K562 (cell line): ENCODE results near the gene ADAMTS7. TPM values are rescaled to one million over a fixed set of nuclear protein-coding genes. Genes with fewer than 3 reads are reported as not detected.

Experiments
- BHLHE40 ChIP-seq: IDR thresholded peaks from 2 replicates; pipeline ENCODE4 v1.6.1; 2011; ENCODE audit warnings: low read length, improper control_type of control experiment
- L3MBTL2 ChIP-seq: fragments of 450-650 bp; IDR thresholded peaks from 2 replicates; pipeline ENCODE4 v1.6.1; 2016; ENCODE audit warnings: mild to moderate bottlenecking, moderate library complexity
- MTA3 ChIP-seq: fragments of 450-650 bp; formaldehyde crosslinking; IDR thresholded peaks from 2 replicates; pipeline ENCODE4 v1.6.1; 2017; ENCODE audit warnings: mild to moderate bottlenecking, borderline replicate concordance
- PCBP1 ChIP-seq: fragments of 200-400 bp; formaldehyde crosslinking; IDR thresholded peaks from 2 replicates; pipeline ENCODE4 v1.6.1; 2018; ENCODE audit warnings: mild to moderate bottlenecking, low read depth, low read length; ENCODE audit not compliant: poor library complexity, severe bottlenecking
- POLR2G ChIP-seq: fragments of 200-400 bp; formaldehyde crosslinking; IDR thresholded peaks from 2 replicates; pipeline ENCODE4 v1.6.1; 2017; ENCODE audit warnings: low read depth, mild to moderate bottlenecking, antibody characterized with exemption, low read length, moderate library complexity
- U2AF1 ChIP-seq: fragments of 200-400 bp; formaldehyde crosslinking; optimal IDR thresholded peaks from 2 replicates; pipeline ENCODE3; 2017; ENCODE audit warnings: mild to moderate bottlenecking, low read depth, low read length, moderate library complexity
- ZNF583 ChIP-seq: fragments of 250-450 bp; sonication (Bioruptor Pico); IDR thresholded peaks from 2 replicates; pipeline ENCODE4 v1.4.0; 2020
- polyA plus RNA-seq, 8 experiments: library from polyadenylated mRNA; depleted of rRNA in 4 of 8; stranded (reverse) in 5 of 8; unstranded in 3 of 8; fragments of >200 nt; fragmentation: Nextera tagmentation in 2 of 8; fragmentation: Illumina TruSeq in 1 of 8; extraction: Ambion mirVana in 2 of 8; extraction: Trizol in 1 of 8; gene quantifications; 2 replicates each; pipeline versions ENCODE4 v1.2.1 to v1.2.3, GENCODE V29; 2011 to 2014; ENCODE audit warnings: inconsistent platforms in 1 of 8, missing spikeins in 1 of 8
- total RNA-seq, 7 experiments: library from RNA; depleted of rRNA in 6 of 7; stranded (reverse); fragments of >200 nt in 6 of 7; fragmentation: Illumina TruSeq in 2 of 7; extraction: Trizol in 2 of 7; gene quantifications; 2 replicates each; pipeline versions ENCODE4 v1.2.1 to v1.2.3, GENCODE V29; 2011 to 2021; ENCODE audit warnings: low replicate concordance in 1 of 7
- TF ChIP-seq, protein P1 (sequence below), 2 experiments: fragments of 450-650 bp; IDR thresholded peaks; 2 replicates each; pipeline ENCODE4 v1.6.1; 2018; ENCODE audit warnings: mild to moderate bottlenecking in 2 of 2, low read depth in 1 of 2; ENCODE audit not compliant: partially characterized antibody in 2 of 2
- TF ChIP-seq, protein P2 (sequence below): fragments of 250-450 bp; sonication (Bioruptor Pico); IDR thresholded peaks from 2 replicates; pipeline ENCODE4 v1.5.0; 2022; ENCODE audit warnings: mild to moderate bottlenecking
- TF ChIP-seq, protein P3 (sequence below): fragments of 250-450 bp; sonication (Bioruptor Pico); IDR thresholded peaks from 2 replicates; pipeline ENCODE4 v1.5.0; 2021
- TF ChIP-seq, protein P4 (sequence below): sonication (generic); formaldehyde crosslinking; IDR thresholded peaks from 2 replicates; pipeline ENCODE4 v1.8.0; 2022; ENCODE audit warnings: mild to moderate bottlenecking, missing genetic modification reagents
- TF ChIP-seq, protein P5 (sequence below): fragments of 450-650 bp; IDR thresholded peaks from 2 replicates; pipeline ENCODE4 v1.7.0; 2016; ENCODE audit warnings: borderline replicate concordance
- TF ChIP-seq, protein P6 (sequence below): fragments of 450-650 bp; formaldehyde crosslinking; IDR thresholded peaks from 2 replicates; pipeline ENCODE4 v1.4.0; 2020; ENCODE audit warnings: mild to moderate bottlenecking, moderate library complexity
- TF ChIP-seq, protein P7 (sequence below): sonication (generic); formaldehyde crosslinking; IDR thresholded peaks from 2 replicates; pipeline ENCODE4 v1.8.0; 2022; ENCODE audit warnings: mild to moderate bottlenecking, missing genetic modification reagents

ADAMTS7 gene
- total and polyA plus RNA-seq, 9 of the 15 experiments (the other 6 are each of a cell fraction or from before 2014, with no cell fraction given) = 0.05 to 0.07 TPM; not detected in 7

DNA sequence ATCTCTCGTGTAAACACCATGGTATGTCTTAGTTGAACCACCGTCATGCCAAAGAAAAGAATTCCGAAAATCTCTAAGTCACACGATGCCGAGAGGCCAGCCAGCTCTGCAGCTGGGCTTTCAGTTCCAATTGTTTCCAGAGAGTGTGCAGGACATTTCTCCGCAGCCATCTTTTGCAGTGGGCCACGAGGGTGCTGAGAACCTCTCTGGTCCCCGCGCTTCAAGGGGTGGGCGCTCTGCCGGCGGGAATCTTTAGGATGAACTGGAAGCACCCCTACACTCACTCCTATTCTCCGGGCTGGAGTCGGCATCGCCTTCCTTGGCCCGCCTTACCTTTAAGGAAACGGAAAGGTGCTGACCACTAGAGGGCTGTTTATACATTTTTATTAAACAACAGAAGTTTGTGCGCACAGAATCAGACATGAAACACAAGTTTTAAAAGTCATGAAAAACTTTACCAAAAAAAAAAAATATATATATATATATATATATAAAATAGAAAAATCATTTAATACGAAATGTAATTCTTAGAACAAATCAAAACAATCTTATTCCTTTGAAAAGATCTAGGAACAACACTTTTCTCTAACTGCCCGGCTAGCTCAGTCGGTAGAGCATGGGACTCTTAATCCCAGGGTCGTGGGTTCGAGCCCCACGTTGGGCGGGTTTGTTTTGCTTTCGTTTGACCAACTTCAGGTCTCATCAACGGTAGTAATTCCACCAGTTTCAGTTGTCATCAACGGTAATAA is 48.9 kb upstream of the ADAMTS7 start (continued):
- TF ChIP-seq, protein P1, sequence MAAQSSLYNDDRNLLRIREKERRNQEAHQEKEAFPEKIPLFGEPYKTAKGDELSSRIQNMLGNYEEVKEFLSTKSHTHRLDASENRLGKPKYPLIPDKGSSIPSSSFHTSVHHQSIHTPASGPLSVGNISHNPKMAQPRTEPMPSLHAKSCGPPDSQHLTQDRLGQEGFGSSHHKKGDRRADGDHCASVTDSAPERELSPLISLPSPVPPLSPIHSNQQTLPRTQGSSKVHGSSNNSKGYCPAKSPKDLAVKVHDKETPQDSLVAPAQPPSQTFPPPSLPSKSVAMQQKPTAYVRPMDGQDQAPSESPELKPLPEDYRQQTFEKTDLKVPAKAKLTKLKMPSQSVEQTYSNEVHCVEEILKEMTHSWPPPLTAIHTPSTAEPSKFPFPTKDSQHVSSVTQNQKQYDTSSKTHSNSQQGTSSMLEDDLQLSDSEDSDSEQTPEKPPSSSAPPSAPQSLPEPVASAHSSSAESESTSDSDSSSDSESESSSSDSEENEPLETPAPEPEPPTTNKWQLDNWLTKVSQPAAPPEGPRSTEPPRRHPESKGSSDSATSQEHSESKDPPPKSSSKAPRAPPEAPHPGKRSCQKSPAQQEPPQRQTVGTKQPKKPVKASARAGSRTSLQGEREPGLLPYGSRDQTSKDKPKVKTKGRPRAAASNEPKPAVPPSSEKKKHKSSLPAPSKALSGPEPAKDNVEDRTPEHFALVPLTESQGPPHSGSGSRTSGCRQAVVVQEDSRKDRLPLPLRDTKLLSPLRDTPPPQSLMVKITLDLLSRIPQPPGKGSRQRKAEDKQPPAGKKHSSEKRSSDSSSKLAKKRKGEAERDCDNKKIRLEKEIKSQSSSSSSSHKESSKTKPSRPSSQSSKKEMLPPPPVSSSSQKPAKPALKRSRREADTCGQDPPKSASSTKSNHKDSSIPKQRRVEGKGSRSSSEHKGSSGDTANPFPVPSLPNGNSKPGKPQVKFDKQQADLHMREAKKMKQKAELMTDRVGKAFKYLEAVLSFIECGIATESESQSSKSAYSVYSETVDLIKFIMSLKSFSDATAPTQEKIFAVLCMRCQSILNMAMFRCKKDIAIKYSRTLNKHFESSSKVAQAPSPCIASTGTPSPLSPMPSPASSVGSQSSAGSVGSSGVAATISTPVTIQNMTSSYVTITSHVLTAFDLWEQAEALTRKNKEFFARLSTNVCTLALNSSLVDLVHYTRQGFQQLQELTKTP (IDR thresholded peaks at IDR 0.05; ENCODE audit: low read depth in 1 of 2, partially characterized antibody in 2 of 2) = no peak
- peak; percentile 30; the same call in 1 of the 2 replicates for TF ChIP-seq L3MBTL2
- TF ChIP-seq ZNF583 = no peak
- TF ChIP-seq POLR2G = no peak
- TF ChIP-seq U2AF1 = no peak
- no peak for TF ChIP-seq BHLHE40
- TF ChIP-seq MTA3 = no peak
- TF ChIP-seq, protein P2, sequence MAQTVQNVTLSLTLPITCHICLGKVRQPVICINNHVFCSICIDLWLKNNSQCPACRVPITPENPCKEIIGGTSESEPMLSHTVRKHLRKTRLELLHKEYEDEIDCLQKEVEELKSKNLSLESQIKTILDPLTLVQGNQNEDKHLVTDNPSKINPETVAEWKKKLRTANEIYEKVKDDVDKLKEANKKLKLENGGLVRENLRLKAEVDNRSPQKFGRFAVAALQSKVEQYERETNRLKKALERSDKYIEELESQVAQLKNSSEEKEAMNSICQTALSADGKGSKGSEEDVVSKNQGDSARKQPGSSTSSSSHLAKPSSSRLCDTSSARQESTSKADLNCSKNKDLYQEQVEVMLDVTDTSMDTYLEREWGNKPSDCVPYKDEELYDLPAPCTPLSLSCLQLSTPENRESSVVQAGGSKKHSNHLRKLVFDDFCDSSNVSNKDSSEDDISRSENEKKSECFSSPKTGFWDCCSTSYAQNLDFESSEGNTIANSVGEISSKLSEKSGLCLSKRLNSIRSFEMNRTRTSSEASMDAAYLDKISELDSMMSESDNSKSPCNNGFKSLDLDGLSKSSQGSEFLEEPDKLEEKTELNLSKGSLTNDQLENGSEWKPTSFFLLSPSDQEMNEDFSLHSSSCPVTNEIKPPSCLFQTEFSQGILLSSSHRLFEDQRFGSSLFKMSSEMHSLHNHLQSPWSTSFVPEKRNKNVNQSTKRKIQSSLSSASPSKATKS (CRISPR knock-in tag) = no peak
- TF ChIP-seq, protein P3, sequence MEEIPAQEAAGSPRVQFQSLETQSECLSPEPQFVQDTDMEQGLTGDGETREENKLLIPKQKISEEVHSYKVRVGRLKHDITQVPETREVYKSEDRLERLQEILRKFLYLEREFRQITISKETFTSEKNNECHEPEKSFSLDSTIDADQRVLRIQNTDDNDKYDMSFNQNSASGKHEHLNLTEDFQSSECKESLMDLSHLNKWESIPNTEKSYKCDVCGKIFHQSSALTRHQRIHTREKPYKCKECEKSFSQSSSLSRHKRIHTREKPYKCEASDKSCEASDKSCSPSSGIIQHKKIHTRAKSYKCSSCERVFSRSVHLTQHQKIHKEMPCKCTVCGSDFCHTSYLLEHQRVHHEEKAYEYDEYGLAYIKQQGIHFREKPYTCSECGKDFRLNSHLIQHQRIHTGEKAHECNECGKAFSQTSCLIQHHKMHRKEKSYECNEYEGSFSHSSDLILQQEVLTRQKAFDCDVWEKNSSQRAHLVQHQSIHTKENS (CRISPR knock-in tag) = no peak
- TF ChIP-seq, protein P4, sequence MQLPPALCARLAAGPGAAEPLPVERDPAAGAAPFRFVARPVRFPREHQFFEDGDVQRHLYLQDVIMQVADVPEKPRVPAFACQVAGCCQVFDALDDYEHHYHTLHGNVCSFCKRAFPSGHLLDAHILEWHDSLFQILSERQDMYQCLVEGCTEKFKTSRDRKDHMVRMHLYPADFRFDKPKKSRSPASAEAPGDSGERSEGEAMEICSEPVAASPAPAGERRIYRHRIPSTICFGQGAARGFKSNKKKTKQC (CRISPR knock-in tag) = no peak
- TF ChIP-seq PCBP1 = no peak
- TF ChIP-seq, protein P5, sequence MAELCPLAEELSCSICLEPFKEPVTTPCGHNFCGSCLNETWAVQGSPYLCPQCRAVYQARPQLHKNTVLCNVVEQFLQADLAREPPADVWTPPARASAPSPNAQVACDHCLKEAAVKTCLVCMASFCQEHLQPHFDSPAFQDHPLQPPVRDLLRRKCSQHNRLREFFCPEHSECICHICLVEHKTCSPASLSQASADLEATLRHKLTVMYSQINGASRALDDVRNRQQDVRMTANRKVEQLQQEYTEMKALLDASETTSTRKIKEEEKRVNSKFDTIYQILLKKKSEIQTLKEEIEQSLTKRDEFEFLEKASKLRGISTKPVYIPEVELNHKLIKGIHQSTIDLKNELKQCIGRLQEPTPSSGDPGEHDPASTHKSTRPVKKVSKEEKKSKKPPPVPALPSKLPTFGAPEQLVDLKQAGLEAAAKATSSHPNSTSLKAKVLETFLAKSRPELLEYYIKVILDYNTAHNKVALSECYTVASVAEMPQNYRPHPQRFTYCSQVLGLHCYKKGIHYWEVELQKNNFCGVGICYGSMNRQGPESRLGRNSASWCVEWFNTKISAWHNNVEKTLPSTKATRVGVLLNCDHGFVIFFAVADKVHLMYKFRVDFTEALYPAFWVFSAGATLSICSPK = no peak
- TF ChIP-seq, protein P6, sequence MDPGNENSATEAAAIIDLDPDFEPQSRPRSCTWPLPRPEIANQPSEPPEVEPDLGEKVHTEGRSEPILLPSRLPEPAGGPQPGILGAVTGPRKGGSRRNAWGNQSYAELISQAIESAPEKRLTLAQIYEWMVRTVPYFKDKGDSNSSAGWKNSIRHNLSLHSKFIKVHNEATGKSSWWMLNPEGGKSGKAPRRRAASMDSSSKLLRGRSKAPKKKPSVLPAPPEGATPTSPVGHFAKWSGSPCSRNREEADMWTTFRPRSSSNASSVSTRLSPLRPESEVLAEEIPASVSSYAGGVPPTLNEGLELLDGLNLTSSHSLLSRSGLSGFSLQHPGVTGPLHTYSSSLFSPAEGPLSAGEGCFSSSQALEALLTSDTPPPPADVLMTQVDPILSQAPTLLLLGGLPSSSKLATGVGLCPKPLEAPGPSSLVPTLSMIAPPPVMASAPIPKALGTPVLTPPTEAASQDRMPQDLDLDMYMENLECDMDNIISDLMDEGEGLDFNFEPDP (CRISPR knock-in tag) = no peak
- TF ChIP-seq, protein P7, sequence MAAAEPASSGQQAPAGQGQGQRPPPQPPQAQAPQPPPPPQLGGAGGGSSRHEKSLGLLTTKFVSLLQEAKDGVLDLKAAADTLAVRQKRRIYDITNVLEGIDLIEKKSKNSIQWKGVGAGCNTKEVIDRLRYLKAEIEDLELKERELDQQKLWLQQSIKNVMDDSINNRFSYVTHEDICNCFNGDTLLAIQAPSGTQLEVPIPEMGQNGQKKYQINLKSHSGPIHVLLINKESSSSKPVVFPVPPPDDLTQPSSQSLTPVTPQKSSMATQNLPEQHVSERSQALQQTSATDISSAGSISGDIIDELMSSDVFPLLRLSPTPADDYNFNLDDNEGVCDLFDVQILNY (CRISPR knock-in tag) = no peak; the same call in 1 of the 2 replicates
